ENCODE results near the gene CABYR.

CABYR gene

GRCh38 chr18:24112464-24112863 is 26.4 kb upstream of the CABYR start:
- TF ChIP-seq MAX (IDR thresholded peaks at IDR 0.05; ENCODE audit: low read depth, low read length) (no peak), MYC (IDR thresholded peaks at IDR 0.05; ENCODE audit: low read depth, low read length) (no peak), CTCF (IDR thresholded peaks at IDR 0.05; ENCODE audit: low read depth, low read length) (no peak), POLR2A (IDR thresholded peaks at IDR 0.05; ENCODE audit: extremely low read depth, insufficient read length) (no peak)
- DNase-seq (ENCODE audit: low read depth): no peak
- H3K4me3 ChIP-seq (ENCODE audit: low read depth, low read length): no peak overlapping the region

- no peak for DNase-seq (ENCODE audit: low read depth)
- TF ChIP-seq MAX (IDR thresholded peaks at IDR 0.05; ENCODE audit: low read depth, low read length) (no peak), MYC (IDR thresholded peaks at IDR 0.05; ENCODE audit: low read depth, low read length) (no peak), POLR2A (IDR thresholded peaks at IDR 0.05; ENCODE audit: extremely low read depth, insufficient read length) (no peak), CTCF (IDR thresholded peaks at IDR 0.05; ENCODE audit: low read depth, low read length) (no peak)
- no peak overlapping the region for H3K4me3 ChIP-seq (ENCODE audit: low read depth, low read length)
Measured at GRCh38 chr18:24112874-24113615, 25.8 kb upstream of the CABYR start.

- DNase-seq (ENCODE audit: low read depth): no peak
- no peak for TF ChIP-seq POLR2A (IDR thresholded peaks at IDR 0.05; ENCODE audit: extremely low read depth, insufficient read length)
- no peak for TF ChIP-seq MAX (IDR thresholded peaks at IDR 0.05; ENCODE audit: low read depth, low read length)
- TF ChIP-seq MYC (IDR thresholded peaks at IDR 0.05; ENCODE audit: low read depth, low read length): no peak
- no peak for TF ChIP-seq CTCF (IDR thresholded peaks at IDR 0.05; ENCODE audit: low read depth, low read length)
- no peak overlapping the region for H3K4me3 ChIP-seq (ENCODE audit: low read depth, low read length)
Measured at GRCh38 chr18:24114924-24115549, 23.8 kb upstream of the CABYR start.

GRCh38 chr18:24115628-24116027 is 23.2 kb upstream of the CABYR start:
- no peak overlapping the region for H3K4me3 ChIP-seq (ENCODE audit: low read depth, low read length)
- DNase-seq (ENCODE audit: low read depth): peak; percentile 41
- TF ChIP-seq POLR2A (IDR thresholded peaks at IDR 0.05; ENCODE audit: extremely low read depth, insufficient read length) (no peak), MAX (IDR thresholded peaks at IDR 0.05; ENCODE audit: low read depth, low read length) (no peak), MYC (IDR thresholded peaks at IDR 0.05; ENCODE audit: low read depth, low read length) (no peak), CTCF (IDR thresholded peaks at IDR 0.05; ENCODE audit: low read depth, low read length) (no peak)

- peak; percentile 73 for DNase-seq (ENCODE audit: low read depth)
- TF ChIP-seq POLR2A (IDR thresholded peaks at IDR 0.05; ENCODE audit: extremely low read depth, insufficient read length): no peak
- TF ChIP-seq MYC (IDR thresholded peaks at IDR 0.05; ENCODE audit: low read depth, low read length): no peak
- peak; percentile 94 for TF ChIP-seq MAX (IDR thresholded peaks at IDR 0.05; ENCODE audit: low read depth, low read length)
- peak; percentile 61 for TF ChIP-seq CTCF (IDR thresholded peaks at IDR 0.05; ENCODE audit: low read depth, low read length)
- H3K4me3 ChIP-seq (ENCODE audit: low read depth, low read length): no peak overlapping the region
Measured at GRCh38 chr18:24118750-24119577, 19.9 kb upstream of the CABYR start.
